ENCODE results near the gene GRIN2A. TPM values are rescaled to one million over a fixed set of nuclear protein-coding genes. Genes with fewer than 3 reads are reported as not detected.

The GRIN2A gene
- total and polyA plus RNA-seq, 3 donors from 2014 or later, result 7.0 to 20.3 (median 10.4) TPM

- intact Hi-C loops (cut with DNase I; ENCODE audit: low total_unique reads), result no loop called here
- H3K4me1 ChIP-seq, result peaks cover 5% of the 10 kb centered on the region
- no peak for DNase-seq
- H3K36me3 ChIP-seq (ENCODE audit: low read depth, missing control alignments), result no peaks in the 10 kb centered on the region
- no peaks in the 10 kb centered on the region for H3K27me3 ChIP-seq
- 67 to 75% methylated on average over 5 of the region's 5 CpGs for WGBS, 2 donors
- no peak for TF ChIP-seq CTCF (IDR thresholded peaks at IDR 0.05)
- TF ChIP-seq POLR2A (IDR thresholded peaks at IDR 0.05), result no peak
- no peak overlapping the region for H3K4me3 ChIP-seq
- H3K27ac ChIP-seq, result no peak overlapping the region
- no peaks in the 10 kb centered on the region for H3K9me3 ChIP-seq
Measured at GRCh38 chr16:10138881-10139280, 43.3 kb downstream of the GRIN2A start.

DNA sequence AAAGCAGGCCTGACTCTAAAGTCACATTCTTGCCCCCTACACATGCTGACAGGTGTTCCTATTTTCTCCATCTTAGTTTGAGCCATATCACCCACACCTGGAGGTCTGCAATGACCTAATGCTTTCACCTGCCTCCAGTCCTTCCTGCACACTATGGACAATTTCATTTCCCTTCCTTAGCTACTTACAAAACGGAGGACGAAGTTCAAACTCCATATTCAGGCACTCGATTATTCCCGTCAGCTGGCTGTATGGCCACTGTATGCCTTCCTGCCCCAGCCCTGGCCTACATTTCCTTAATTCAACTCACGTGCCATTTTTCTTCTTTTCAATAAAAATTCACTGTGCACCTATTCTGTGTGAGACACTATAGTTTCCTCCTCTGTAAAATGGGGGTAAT is 44.9 kb downstream of the GRIN2A start:
- TF ChIP-seq CTCF (IDR thresholded peaks at IDR 0.05) (no peak), POLR2A (IDR thresholded peaks at IDR 0.05) (no peak)
- 93 to 95% methylated on average over 5 of the region's 5 CpGs for WGBS, 2 donors

DNA sequence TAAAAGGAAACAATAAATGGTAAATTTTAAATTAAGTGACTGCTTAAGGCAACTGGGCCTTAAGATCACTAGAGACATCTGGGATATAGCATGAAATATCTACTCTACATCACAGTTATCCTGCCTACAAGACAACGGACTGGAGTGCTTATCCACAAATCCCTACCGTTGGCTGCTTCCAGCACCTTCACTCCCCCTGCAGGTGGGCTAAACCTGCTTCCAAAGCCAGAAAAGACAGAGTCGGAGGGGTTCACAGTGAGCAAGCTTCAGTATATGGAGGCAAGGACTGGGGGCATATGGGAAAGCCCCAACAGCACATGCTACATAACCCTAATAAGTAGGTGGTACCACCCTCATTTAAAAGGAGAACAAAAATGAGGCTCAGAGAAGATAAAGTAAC is 45.3 kb downstream of the GRIN2A start:
- TF ChIP-seq CTCF (IDR thresholded peaks at IDR 0.05), result no peak
- TF ChIP-seq POLR2A (IDR thresholded peaks at IDR 0.05), result no peak
- no peak for DNase-seq
- no peaks in the 10 kb centered on the region for H3K9me3 ChIP-seq
- peaks cover 5% of the 10 kb centered on the region for H3K4me1 ChIP-seq
- WGBS, 2 donors, result 31 to 47% methylated on average over 3 of the region's 3 CpGs
- no peak overlapping the region for H3K27ac ChIP-seq
- intact Hi-C loops (cut with DNase I; ENCODE audit: low total_unique reads), result no loop called here
- H3K36me3 ChIP-seq (ENCODE audit: low read depth, missing control alignments), result no peaks in the 10 kb centered on the region
- no peaks in the 10 kb centered on the region for H3K27me3 ChIP-seq
- H3K4me3 ChIP-seq, result no peak overlapping the region

More for the DNA sequence above, 44.9 kb downstream of the GRIN2A start:
- DNase-seq, result no peak
- H3K9me3 ChIP-seq, result no peaks in the 10 kb centered on the region
- intact Hi-C loops (cut with DNase I; ENCODE audit: low total_unique reads), result no loop called here
- H3K4me1 ChIP-seq, result peaks cover 5% of the 10 kb centered on the region
- no peaks in the 10 kb centered on the region for H3K27me3 ChIP-seq
- H3K27ac ChIP-seq, result no peak overlapping the region
- H3K36me3 ChIP-seq (ENCODE audit: low read depth, missing control alignments), result no peaks in the 10 kb centered on the region
- no peak overlapping the region for H3K4me3 ChIP-seq

DNA sequence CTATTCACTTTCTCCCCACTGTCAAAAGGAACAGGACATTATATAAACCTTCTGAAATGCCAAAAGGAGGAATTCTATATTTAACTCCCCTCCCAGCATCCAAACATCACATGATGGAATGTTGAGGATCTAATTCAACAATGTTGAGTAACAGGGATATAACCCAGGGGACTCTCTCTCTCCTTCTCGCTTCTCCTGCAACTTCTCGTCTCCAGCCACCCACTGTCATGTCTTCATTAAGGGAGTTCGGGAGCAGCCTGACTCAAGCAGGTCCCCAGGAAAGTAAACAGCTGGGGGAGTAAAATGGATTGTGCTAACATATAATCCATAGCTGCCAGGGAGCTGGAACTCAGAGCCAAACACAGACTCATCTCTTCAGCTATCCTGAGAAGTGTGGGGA is 51.7 kb downstream of the GRIN2A start:
- intact Hi-C loops (cut with DNase I; ENCODE audit: low total_unique reads), result no loop called here
- Histone ChIP-seq H3K36me3 (ENCODE audit: low read depth, missing control alignments) (no peaks in the 10 kb centered on the region), H3K4me1 (no peaks in the 10 kb centered on the region), H3K9me3 (no peaks in the 10 kb centered on the region), H3K4me3 (no peak overlapping the region), H3K27me3 (no peaks in the 10 kb centered on the region), H3K27ac (no peak overlapping the region)
- WGBS, 2 donors, result 78 to 80% methylated on average over 3 of the region's 3 CpGs
- no peak for DNase-seq
- no peak for TF ChIP-seq CTCF (IDR thresholded peaks at IDR 0.05)
- TF ChIP-seq POLR2A (IDR thresholded peaks at IDR 0.05), result no peak

DNA sequence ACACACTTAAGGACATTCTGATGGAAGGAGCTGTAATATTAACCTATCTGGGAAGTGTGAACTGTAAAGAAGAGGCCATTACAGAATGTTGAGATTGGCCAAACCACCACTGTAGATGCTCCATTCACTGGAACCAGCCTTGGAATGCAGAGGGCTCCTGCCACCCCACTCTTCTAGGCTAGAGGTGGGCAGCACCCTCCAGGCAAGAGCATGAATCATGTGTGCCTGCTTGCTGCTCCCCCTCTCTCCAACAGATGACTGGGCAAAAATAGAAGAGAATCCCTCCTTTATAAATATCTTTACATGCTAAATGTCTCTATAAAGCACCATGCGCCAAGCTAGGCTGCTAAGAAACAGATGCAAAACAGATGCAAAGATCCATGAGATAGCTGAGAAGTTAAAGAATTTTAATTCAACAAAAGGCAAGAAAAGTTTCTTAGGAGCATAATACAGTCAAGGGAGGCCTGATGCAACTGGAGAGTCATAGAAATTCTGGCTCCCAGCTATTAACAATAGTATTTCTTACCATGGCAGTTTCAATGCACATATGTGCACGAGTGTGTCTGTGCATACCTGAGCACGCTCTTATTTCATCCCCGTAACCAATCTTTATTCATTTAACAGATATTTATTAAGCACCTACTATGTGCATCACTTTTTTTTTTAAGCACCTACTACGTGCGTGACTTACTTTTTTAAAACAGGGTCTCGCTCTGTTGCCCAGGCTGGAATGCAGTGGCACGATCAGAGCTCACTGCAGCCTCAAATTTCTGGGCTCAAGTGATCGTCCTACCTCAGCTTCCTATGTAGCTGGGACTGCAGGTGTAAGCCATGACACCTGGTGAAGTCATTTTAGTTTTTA is 53.6 kb downstream of the GRIN2A start:
- no peak for DNase-seq
- Histone ChIP-seq H3K36me3 (ENCODE audit: low read depth, missing control alignments) (no peaks in the 10 kb centered on the region), H3K4me3 (no peak overlapping the region), H3K9me3 (no peaks in the 10 kb centered on the region), H3K4me1 (no peaks in the 10 kb centered on the region), H3K27ac (no peak overlapping the region), H3K27me3 (no peaks in the 10 kb centered on the region)
- WGBS, 2 donors, result 68 to 80% methylated on average over 9 of the region's 9 CpGs
- intact Hi-C loops (cut with DNase I; ENCODE audit: low total_unique reads), result no loop called here
- TF ChIP-seq POLR2A (IDR thresholded peaks at IDR 0.05) (no peak), CTCF (IDR thresholded peaks at IDR 0.05) (no peak)
